ENCODE measurements around the gene TTC33.
"Not testable (repeated sequence)": the region's sequence is repeated elsewhere in the genome, so short reads cannot be mapped to it uniquely, and the experiment has no call there.

Gene TTC33

DNA sequence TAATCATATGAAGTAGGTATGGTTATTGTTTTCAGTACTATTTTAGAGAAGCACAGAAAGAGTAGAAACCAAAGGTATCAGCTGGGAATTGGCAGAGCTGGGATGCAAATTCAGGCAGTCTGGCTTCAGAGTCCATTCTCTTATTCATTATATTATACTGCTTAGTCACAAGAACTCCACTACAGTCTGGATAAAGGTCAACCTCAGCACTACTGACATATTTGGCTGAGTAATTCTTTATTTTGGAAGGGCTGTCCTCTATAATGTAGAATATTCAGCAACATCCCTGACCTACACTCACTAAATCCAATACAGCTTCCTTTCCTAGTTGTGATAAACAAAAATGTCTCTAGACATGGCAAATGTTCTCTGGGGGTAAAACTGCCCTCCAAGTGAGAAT is 38.5 kb downstream of the TTC33 start:
- DNase-seq (ENCODE audit: low spot score): no peak

DNA sequence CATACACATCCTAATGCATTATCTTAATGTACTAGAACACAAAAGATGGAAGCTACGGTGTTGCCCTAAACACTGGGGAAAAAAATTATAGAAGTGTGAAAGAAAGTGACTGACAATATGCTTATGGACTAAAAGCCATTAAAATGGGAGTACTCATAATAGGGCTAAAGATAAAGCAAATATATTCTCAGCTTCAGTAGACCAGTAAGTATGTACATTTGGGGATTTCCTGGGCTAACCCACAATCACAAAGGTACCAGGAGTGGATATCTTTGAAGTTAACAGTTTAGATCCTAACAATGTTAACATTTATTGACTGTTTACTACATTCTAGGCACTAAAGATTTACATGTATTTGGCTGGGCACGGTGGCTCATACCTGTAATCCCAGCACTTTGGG is 39.2 kb downstream of the TTC33 start:
- no peak for DNase-seq (ENCODE audit: low spot score)

DNA sequence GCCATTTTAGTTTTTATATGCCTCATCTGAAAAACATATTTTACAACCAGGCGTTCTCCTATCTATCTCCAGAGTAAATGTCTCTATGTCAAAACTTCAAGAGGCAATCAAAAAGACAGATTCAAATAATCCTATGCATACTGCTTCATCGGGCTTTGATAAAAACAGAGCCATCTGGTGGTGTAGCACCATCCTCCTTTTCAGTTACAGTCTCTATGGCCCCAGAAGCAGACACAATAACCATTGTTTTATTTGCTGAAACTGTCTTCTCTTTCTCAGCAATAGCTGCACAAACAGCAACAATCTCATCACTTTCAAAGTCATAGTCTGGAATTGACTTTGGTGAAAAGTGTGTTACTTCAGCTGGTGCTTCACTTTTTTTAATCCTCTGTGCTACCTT is 39.8 kb downstream of the TTC33 start:
- peak; percentile 15 for DNase-seq (ENCODE audit: low spot score)

DNA sequence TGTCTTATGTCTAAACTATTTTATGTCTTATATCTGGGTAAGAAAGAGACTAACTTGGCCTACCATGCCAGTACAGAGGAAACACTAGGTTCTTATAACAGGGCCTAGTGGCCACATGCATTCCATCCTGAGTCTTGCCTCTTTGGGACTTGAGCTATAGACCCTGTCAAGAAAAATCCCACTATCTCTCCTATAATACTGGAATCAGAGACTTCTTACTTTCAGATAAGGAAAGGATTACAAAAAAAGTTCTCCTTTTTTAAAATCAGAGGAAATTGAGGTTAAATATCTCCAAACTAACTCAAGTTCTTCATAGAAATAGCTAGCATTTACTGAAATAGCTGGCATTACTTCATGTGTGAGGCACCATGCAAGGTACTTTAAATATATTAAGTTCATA is 41.8 kb downstream of the TTC33 start:
- no peak for DNase-seq (ENCODE audit: low spot score)

DNA sequence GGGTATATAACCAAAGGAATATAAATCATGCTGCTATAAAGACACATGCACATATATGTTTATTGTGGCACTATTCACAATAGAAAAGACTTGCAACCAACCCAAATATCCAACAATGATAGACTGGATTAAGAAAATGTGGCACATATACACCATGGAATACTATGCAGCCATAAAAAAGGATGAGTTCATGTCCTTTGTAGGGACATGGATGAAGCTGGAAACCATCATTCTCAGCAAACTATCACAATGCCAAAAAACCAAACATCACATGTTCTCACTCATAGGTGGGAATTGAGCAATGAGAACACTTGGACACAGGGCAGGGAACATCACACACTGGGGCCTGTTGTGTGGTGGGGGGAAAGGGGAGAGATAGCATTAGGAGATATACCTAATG is 45.2 kb downstream of the TTC33 start:
- not testable (repeated sequence) for DNase-seq (ENCODE audit: low spot score)

DNA sequence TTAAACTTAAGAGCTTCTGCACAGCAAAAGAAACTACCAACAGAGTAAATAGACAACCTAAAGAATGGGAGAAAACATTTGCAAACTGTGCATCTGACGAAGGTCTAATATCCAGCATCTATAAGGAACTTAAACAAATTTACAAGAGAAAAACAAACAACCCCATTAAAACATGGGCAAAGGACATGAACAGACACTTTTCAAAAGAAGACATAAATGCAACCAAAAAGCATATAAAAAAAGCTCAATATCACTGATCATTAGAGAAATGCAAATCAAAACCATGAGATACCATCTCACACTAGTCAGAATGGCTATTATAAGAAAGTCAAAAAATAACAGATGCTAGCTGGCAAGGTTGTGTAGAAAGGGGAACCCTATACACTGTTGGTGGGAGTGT is 50.3 kb downstream of the TTC33 start:
- not testable (repeated sequence) for DNase-seq (ENCODE audit: low spot score)

DNA sequence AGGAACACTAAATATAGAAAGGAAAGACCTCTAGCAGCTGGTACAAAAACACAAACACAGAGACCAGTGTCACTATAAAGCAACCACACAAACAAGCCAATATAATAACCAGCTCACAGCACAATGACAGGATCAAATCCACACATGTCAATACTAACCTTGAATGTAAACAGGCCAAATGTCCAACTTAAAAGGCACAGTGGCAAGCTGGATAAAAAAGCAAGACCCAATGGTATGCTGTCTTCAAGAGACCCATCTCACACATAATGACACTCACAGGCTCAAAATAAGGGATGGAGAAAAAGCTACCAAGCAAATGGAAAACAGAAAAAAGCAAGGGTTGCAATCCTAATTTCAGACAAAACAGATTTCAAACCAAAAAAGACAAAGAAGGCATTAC is 53.7 kb downstream of the TTC33 start:
- not testable (repeated sequence) for DNase-seq (ENCODE audit: low spot score)

DNA sequence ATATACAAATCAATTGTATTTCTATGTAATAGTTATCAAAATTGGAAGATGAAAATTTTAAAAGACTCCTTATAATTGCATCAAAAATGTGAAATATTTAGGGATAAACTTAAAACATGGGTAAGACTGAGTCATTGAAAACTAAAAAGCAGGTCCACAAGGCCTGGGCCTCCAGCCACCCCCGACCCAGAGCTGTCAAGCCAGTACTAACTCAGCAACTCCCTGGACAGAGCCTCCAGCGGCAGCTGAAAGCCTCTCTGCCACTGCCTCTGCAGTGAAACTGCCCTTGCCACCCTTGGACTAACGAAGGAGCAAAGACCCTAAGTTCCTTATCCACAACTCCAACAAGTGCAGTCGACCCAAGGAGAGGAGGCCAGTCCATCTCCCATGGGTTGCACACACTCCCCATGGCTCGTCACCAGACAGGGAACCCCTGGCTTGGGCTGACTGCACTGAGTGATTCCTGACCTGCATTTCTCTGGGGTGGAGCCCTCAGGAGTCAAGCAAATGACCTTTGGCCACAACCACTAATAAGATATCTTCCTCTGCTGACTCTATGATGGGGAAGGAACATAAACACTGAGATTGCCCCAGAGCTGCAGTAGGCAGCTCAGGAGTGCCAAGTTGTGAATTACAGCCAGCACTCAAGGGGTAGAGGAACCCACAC is 55.5 kb downstream of the TTC33 start:
- no peak for DNase-seq (ENCODE audit: low spot score)

DNA sequence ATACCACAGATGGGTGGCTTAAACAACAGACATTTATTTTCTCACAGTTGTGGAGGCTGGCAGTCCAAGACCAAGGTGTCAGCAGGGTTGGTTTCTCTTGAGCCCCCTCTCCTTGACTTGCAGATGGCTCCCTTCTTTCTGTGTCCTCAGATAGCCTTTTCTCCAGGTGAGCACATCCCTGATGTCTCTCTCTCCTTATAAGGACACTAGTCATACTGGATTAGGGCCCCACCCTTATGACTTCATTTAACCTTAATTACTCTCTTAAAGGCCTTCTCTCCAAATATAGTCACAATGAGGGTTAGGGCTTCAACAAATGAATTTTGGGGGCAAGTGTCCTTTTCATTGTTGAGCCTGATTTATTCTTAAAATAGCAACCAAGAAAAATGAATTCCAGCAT is 61.3 kb downstream of the TTC33 start:
- DNase-seq (ENCODE audit: low spot score): no peak

DNA sequence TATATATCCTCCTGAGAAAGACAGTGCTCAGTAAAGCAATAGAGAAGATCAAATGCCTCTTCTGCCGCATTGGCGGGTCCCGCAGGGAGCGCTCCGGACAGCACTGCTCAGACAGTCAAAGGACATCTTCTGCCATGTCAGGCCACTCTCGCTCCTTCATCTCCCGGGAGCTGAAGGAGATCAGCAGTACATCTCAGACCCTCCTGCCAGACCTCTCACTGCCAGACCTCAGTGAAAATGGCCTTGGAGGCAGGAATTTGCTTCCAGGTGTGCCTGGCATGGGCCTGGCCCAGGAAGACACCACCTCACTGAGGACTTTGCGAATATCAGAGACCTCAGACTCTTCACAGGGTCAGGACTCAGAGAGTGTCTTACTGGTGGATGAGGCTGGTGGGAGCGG is 63.9 kb downstream of the TTC33 start:
- no peak for DNase-seq (ENCODE audit: low spot score)

DNA sequence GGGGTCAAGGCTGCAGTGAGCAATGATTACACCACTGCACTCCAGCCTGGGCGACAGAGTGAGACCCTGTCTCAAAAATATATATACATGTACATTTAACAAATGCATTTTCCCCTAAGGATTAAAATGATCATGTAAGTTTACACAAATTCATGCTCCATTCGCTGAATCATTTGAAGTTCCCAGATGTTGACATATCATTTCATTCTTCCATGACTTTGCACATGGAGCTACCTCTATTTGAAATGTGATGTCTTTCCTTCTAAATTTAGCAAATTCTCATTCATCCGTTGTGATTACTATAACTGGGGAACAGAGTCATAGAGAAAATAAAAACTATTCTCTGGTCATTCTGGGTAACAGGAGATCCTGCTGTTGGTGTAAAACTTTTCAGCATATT is 65.5 kb downstream of the TTC33 start:
- DNase-seq (ENCODE audit: low spot score): no peak

DNA sequence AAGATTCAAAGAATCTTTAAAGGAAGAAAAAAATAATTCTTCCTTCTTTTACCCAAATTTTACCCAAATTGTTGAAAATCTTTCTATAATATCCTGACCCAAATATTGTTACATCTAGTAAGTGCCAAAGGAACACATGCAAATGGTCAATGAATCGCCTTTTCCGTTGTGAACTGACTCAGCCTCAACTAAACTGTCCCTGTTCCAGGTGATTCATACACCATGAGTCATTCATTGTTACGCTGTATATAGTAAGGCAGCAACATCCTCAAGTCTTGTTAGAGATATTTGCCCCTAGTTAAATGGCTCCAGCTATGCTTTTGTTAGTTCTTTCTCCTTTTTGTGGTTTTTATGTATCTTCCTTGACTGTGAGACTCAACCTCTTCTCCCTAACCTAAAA is 66.3 kb downstream of the TTC33 start:
- peak; percentile 81 for DNase-seq (ENCODE audit: low spot score)

DNA sequence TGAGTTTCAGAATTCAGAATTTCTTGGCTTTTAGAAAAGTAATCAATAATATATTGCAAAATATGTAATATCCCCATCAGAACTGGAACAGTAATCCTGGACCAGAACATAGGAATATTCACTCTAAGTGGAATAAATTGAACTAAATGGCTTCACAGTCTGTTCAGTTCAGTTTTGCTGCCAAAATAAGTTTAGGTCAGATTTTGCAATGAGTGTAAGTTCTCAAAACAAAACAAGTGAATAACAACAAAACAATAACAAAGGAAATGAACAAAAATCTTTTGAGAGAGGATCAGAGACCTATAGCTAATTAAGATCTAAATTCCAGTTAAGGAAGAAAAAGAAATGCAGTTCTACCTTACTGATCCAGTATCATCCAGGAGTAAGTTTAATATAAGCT is 66.8 kb downstream of the TTC33 start:
- DNase-seq (ENCODE audit: low spot score): no peak

DNA sequence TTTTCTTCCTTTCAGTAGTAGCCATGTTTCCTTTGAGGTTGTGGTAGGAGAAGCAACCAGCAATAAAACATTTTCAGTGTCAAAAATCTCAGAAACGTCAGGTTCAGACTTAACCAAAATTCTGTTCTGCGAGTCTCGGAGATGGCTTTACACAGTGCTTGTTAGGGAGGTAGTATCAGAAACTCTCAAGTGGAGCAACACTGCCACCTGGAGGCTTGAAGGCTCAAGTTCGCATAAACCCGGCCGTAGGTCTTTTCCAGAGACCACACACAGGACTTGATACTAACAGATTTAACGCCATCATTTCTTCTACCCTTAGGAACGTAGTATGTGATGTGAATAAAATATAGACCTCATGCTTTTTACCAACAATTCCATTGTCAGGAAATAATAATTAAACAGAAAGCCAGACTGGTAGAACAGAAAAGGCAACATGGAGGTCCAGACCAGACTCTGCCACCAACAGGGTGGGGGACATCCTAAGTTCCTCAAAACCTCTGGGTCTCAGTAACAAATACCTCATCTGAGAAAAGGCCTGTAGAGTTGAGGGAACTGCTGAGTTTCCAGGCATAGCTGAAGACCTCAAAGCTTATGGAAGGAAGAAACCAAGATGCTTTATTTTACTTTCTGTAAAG is 67.5 kb downstream of the TTC33 start:
- DNase-seq (ENCODE audit: low spot score): peak; percentile 72

DNA sequence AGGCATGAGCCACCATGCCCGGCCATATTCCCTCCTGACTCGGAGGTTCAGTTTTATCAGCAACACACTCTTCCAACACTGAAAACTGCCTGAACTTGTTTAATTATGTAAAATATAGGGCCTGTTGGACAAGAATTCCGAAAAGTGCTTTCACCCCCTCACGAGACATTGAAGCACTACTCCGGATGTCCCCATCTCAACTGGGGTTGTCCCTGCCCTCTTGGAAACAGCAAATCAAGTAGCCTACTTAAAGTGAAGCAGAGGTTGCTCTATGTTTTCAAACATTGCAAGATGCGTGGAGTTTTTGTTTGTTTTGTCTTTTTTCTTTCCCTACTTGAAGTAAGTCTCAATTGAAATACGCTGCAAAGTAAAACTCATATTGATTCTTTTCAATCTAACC is 68.4 kb downstream of the TTC33 start:
- DNase-seq (ENCODE audit: low spot score): no peak

DNA sequence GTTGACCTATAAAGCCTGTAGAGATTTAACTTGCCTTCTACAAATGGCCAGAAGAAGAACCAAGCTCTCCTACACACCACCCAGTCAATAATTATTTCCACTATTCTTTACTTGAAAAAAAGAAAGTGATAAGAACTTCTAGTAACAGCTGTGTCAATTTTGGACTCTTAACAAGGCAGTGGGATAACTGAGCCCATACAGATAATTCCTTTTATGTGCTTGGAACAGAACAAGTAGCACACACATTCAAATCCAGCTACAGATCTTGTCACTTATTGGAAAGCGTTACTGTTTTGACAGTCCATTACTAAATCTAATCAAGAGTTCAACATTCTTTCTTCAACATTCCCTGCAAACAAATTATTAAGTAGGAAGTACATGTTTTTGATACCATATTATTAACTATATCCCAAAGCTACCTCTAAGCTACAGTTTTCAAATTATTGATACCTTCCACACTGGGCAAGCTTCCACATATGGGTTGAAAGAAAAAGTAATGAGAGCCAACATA is 69.7 kb downstream of the TTC33 start:
- DNase-seq (ENCODE audit: low spot score): no peak

DNA sequence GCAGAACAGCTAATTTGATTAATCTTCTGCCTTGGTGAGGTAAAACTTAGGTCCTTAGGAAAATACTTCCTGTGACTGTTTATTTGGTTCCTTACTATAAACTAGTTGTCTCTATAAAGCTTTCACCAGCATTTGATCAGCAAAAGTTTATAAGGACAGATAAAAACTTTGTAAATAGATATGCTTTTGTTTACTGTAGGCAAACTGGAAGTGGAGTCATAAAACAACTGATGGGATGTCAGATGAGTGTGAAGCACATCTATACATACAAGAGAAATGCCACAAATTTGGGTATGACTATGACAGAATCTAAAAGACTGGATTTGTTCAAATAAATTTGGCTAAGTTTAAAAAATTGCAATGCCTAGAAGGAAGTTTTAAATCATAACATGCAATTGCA is 70.6 kb downstream of the TTC33 start:
- DNase-seq (ENCODE audit: low spot score): no peak

DNA sequence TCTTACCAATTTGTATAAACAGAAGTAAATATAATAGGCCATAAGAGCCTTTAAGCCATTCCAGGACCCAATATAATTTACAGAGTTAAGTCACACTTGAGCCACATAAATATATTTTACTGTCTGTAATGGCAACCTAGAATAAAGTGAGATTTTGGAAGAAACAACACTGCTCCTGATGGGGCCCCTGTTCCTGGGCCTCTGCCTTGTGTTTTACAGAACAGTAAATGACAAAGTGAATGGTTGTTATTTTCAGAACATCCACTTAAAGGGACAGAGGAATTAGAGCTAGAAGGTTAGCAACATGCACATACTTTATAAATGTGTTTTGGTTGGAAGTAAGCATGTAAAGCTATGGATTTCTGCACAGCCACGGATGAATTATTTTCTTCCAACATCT is 72.5 kb downstream of the TTC33 start:
- no peak for DNase-seq (ENCODE audit: low spot score)

DNA sequence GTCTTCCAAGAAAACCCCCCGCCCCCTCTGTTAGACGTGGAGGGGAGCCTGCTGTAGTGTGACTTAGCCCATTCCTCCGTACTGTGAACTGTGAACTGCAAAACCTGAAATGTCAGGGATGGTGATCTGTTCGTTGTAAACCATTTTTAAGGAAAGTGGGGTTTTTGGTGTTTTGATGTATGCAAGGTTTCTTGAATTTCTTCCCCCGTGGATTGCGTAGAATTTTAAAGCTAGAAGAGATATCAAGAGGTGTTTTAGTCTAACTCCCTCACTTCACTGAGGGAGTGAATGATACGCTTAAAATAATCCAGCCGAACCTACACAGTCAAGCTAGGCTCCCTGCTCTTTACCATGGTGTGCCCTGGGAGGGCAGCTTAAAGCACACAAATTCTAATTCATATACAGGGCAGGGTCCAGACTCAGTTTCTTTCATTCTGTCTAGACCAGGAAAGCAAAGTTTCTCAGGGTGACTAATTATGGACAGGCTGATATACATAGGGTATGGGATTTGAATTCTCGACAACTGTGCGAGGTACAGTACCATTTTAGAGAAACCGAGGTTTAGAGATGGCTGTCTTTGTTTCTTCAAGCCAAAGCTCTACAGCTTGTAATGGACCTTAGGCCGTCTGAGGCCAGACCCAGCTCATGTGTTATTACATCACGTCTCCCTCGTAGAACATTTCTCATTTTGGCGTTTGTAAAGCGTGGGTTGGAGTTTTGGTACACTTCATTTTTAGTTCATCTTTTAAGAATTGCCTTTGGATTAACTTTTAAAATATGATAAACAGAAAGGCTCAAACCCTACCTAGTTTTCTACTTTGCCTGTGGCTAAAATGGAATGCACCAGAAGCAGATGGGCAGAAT is 73.4 kb downstream of the TTC33 start:
- no peak for DNase-seq (ENCODE audit: low spot score)

DNA sequence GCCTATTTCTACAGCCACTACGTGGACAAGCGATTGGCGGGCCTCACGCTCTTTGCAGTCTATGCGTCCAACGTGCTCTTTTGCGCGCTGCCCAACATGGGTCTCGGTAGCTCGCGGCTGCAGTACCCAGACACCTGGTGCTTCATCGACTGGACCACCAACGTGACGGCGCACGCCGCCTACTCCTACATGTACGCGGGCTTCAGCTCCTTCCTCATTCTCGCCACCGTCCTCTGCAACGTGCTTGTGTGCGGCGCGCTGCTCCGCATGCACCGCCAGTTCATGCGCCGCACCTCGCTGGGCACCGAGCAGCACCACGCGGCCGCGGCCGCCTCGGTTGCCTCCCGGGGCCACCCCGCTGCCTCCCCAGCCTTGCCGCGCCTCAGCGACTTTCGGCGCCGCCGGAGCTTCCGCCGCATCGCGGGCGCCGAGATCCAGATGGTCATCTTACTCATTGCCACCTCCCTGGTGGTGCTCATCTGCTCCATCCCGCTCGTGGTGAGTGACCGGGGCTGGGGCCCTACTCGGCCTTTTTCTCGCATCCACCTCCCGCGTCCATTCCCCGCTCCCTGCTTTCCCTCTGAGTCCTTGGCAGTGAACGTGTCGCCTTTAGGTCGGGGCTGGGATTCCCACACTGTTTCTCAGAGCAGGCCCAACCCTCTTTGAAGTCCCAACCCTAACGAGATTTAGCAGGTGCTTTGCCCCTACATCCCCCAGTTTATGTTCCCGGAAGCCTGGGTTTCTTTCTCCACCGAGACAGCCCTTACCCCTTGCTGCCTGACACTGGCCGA is 74.2 kb downstream of the TTC33 start:
- no peak for DNase-seq (ENCODE audit: low spot score)

DNA sequence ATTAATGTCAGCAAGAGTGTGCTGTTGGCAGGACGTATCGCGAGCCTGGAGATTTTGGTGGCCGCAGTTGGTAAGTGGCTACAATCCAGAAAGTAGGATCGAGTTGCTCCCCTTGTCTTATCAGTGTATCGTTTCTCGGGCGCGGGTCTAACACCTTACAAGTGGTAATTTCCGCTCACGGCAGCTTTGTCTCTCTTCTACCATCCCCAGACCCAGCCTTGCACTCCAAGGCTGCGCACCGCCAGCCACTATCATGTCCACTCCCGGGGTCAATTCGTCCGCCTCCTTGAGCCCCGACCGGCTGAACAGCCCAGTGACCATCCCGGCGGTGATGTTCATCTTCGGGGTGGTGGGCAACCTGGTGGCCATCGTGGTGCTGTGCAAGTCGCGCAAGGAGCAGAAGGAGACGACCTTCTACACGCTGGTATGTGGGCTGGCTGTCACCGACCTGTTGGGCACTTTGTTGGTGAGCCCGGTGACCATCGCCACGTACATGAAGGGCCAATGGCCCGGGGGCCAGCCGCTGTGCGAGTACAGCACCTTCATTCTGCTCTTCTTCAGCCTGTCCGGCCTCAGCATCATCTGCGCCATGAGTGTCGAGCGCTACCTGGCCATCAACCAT is 74.9 kb downstream of the TTC33 start:
- no peak for DNase-seq (ENCODE audit: low spot score)
